Activated naive CD8-positive, alpha-beta T cell (primary cell): Measurements from ENCODE around the gene ZNF605.
"Not testable (repeated sequence)": the region's sequence is repeated elsewhere in the genome, so short reads cannot be mapped to it uniquely, and the experiment has no call there.

Experiments
- H3K27ac Mint-ChIP-seq: one replicate; pipeline ENCODE4 v1.8.0; 2021; ENCODE audit warnings: mixed read lengths
- H3K27me3 Mint-ChIP-seq: one replicate; pipeline ENCODE4 v1.8.0; 2021; ENCODE audit warnings: mixed read lengths
- H3K36me3 Mint-ChIP-seq: one replicate; pipeline ENCODE4 v1.8.0; 2021; ENCODE audit warnings: mixed read lengths
- H3K4me1 Mint-ChIP-seq: one replicate; pipeline ENCODE4 v1.8.0; 2021; ENCODE audit warnings: low read depth, mixed read lengths
- H3K4me3 Mint-ChIP-seq: one replicate; pipeline ENCODE4 v1.8.0; 2021; ENCODE audit warnings: mild to moderate bottlenecking, mixed read lengths
- H3K9me3 Mint-ChIP-seq: one replicate; pipeline ENCODE4 v1.8.0; 2021; ENCODE audit warnings: low read depth, mixed read lengths

The ZNF605 gene

DNA sequence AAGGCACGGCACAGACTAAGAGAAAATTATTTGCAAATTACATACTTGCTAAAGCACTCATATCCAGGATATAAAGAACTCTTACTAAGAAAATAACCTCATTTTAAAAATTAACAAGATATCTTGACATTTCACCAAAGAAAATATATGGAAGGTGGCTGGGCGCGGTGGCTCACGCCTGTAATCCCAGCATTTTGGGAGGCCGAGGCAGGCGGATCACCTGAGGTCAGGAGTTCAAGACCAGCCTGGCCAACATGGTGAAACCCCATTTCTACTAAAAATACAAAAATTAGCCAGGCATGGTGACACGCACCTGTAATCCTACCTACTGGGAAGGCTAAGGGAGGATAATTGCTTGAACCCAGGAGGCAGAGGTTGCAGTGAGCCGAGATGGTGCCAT is 19.2 kb downstream of the ZNF605 start:
- peaks cover 41% of the 10 kb centered on the region for H3K36me3 Mint-ChIP-seq
- H3K4me3 Mint-ChIP-seq, H3K27ac Mint-ChIP-seq, H3K4me1 Mint-ChIP-seq, H3K9me3 Mint-ChIP-seq, H3K27me3 Mint-ChIP-seq: not testable (repeated sequence)

DNA sequence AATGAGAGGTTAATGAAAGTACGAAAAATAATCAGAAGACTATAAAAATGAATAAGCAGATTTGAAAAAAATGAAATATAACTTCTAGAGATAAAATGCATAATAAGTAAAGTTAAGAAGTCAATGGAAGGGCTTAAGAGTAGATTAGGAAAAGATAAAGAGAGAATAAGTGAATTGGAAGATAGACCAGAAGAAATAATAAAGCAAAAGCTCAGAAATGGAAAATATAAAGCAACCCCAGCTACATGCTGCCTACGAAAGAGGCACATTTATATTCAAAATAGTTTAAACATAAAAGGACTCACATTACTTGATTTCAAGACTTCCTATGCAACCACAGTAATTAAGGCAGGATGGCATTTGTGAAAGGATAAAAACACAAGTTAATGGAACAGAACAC is 19.9 kb downstream of the ZNF605 start:
- Mint-ChIP-seq H3K27ac (no peak overlapping the region), H3K36me3 (peaks cover 41% of the 10 kb centered on the region), H3K27me3 (no peaks in the 10 kb centered on the region), H3K9me3 (peaks cover 14% of the 10 kb centered on the region), H3K4me1 (no peaks in the 10 kb centered on the region), H3K4me3 (no peak overlapping the region)

DNA sequence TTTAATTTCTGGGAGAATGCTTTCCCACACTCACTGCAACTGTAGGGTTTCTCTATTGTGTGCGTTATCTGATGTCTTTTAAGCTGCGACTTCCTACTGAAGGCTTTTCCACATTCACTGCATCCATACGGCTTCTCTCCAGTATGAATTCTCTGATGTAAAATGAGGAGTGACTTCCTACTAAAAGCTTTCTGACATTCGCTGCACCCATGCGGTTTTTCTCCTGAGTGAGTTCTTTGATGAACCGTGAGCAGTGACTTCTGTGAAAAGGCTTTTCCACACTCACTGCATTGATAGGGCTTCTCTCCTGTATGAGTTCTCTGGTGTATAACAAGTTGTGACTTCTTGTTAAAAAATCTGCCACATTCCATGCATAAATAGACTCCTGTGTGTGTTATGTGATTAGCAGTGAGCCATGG is 29.7 kb downstream of the ZNF605 start:
- H3K36me3 Mint-ChIP-seq: peaks cover 73% of the 10 kb centered on the region
- no peak overlapping the region for H3K27ac Mint-ChIP-seq

DNA sequence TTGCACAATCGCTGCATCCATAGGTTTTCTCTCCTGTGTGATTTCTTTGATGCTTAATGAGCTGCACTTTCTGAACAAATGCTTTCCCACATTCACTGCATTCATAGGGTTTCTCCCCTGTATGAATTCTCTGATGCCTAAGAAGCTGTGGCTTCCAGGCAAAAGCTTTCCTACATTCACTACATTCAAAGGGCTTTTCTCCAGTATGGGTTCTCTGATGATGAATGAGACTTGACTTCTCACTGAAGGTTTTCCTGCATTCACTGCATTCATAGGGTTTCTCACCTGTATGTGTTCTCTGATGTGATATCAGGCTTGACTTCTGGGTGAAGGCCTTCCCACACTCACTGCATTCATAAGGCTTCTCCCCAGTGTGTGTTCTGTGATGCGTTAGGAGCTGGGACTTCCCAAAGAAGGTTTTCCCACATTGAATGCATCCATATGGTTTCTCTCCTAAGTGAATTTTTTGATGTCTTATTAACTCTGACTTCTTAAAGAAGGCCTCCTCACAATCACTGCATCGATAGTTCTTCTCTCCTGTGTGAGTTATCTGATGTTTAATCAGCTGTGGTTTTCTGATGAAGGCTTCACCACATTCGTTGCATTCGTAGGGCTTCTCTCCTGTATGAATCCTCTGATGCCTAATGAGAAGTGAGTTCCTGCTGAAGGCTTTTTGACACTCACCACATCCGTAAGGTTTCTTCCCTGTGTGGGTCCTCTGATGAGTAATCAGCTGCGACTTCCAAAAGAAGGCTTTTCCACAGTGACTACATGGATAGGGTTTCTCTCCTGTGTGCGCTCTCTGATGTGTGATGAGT is 30.3 kb downstream of the ZNF605 start:
- peaks cover 50% of the 10 kb centered on the region for H3K9me3 Mint-ChIP-seq
- peaks cover 72% of the 10 kb centered on the region for H3K36me3 Mint-ChIP-seq
- no peak overlapping the region for H3K4me3 Mint-ChIP-seq
- no peaks in the 10 kb centered on the region for H3K4me1 Mint-ChIP-seq
- no peak overlapping the region for H3K27ac Mint-ChIP-seq
- no peaks in the 10 kb centered on the region for H3K27me3 Mint-ChIP-seq

More for the DNA sequence above, 29.7 kb downstream of the ZNF605 start:
- no peaks in the 10 kb centered on the region for H3K27me3 Mint-ChIP-seq
- H3K4me1 Mint-ChIP-seq: no peaks in the 10 kb centered on the region
- no peak overlapping the region for H3K4me3 Mint-ChIP-seq
- H3K9me3 Mint-ChIP-seq: peaks cover 51% of the 10 kb centered on the region

DNA sequence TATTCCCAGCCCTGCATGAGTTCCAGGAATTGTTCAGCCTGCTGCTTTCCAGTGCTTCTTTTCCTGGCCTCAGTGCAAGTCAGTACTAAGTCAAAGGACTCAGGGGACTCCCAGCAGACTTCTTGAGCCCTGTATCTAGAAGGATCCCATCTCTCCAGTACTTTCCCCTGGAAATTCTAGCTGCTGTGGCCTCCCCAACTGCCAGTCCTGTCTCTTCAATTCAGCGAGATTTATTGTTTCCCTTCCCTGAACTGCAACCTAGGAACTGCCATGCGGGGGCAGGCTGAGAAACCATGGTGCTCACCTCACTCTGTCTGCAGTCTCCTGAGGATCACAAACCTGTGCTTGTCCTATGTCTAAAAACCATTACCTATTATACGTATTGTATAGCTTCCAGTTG is 31.8 kb downstream of the ZNF605 start:
- Mint-ChIP-seq H3K4me1 (no peaks in the 10 kb centered on the region), H3K36me3 (peaks cover 64% of the 10 kb centered on the region), H3K27ac (no peak overlapping the region), H3K27me3 (no peaks in the 10 kb centered on the region), H3K4me3 (no peak overlapping the region), H3K9me3 (peaks cover 46% of the 10 kb centered on the region)

DNA sequence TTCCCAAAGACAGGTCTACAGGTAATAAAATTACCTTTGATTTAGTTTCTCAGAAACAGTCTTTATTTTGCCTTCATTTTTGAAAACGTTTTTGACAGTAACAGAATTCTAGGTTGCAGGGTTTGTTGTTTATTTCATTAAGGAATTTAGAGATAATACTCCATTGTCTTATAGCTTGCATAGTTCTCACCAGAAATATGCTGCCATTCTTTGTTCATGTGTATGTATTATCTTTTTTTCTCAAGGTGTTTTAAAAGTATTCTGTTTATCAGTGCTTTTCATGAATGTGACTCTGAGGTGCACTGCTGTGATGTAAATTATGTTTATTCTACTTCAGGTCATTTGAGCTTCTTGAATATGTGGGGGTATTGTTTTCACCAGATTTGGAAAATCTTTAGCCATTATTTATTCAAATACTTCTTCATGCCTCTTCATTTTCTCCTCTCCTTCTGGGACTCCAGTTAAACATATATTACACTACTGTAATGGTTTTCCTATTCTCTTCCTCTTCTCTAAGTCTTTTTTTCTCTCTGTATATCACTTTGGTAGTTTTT is 32.7 kb downstream of the ZNF605 start:
- Mint-ChIP-seq H3K9me3 (peaks cover 46% of the 10 kb centered on the region), H3K36me3 (peaks cover 57% of the 10 kb centered on the region), H3K27me3 (no peaks in the 10 kb centered on the region)

DNA sequence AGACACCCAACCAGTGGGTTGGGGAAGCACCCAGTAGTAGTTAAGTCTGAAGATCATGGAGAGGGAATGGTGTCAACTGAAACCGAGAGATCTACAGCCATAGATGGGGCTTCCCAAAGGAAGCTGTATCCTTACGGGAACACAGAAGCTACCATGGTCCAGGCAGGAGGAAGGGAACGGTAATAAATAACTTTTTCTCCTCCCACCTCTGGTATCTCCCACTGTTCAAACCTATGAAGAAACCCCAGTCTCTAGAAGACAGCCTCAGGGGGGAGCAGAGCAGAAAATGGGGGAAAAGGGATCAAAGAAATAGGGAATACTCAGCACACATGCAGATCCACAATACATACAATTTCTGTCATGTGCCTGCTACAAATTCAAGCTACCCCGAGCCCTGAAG is 33.4 kb downstream of the ZNF605 start:
- peaks cover 46% of the 10 kb centered on the region for H3K9me3 Mint-ChIP-seq
- no peaks in the 10 kb centered on the region for H3K27me3 Mint-ChIP-seq
- peaks cover 59% of the 10 kb centered on the region for H3K36me3 Mint-ChIP-seq

More for the DNA sequence above, 32.7 kb downstream of the ZNF605 start:
- Mint-ChIP-seq H3K27ac (no peak overlapping the region), H3K4me3 (no peak overlapping the region), H3K4me1 (no peaks in the 10 kb centered on the region)

DNA sequence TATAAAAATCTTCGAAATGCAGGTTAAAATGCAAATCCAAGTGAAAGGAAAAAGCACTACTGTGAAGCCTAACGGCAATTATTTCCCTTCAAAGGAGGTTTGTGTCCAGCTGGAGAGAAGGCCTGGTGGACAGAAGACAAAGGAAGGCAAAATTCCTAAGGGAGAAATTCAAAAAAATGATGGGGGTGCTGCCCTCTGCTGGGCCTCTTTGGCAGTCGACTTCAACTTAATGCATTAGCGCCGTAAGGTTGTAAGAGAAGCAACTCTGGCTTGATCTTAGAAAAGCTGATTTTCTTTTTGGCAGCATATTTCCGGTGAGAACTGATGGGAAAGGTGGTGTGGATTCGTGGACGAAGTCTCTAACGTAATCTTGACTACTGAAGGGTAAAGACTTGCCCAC is 34.4 kb downstream of the ZNF605 start:
- no peaks in the 10 kb centered on the region for H3K4me1 Mint-ChIP-seq
- H3K27ac Mint-ChIP-seq: no peak overlapping the region
- peaks cover 44% of the 10 kb centered on the region for H3K9me3 Mint-ChIP-seq
- no peaks in the 10 kb centered on the region for H3K27me3 Mint-ChIP-seq
- no peak overlapping the region for H3K4me3 Mint-ChIP-seq
- peaks cover 55% of the 10 kb centered on the region for H3K36me3 Mint-ChIP-seq

More for the DNA sequence above, 33.4 kb downstream of the ZNF605 start:
- Mint-ChIP-seq H3K27ac (no peak overlapping the region), H3K4me1 (no peaks in the 10 kb centered on the region), H3K4me3 (no peak overlapping the region)

DNA sequence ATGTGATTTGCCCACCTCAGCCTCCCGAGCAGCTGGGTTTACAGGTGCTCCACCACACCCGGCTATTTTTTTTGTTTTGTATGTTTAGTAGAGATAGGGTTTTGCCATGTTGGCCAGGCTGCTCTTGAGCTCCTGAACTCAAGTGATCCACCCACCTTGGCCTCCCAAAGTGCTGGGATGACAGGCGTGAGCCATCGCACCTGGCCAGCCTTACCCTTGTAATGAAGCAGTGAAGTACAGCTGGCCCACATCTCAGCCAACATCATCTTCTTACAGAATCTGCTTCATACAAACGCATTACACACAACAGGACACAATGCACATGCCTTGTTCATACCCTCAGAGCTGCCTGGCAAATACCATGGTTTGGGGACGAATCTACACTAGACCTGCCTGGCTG is 37.4 kb downstream of the ZNF605 start:
- peaks cover 32% of the 10 kb centered on the region for H3K9me3 Mint-ChIP-seq
- H3K4me3 Mint-ChIP-seq: no peak overlapping the region
- H3K4me1 Mint-ChIP-seq: no peaks in the 10 kb centered on the region
- H3K27me3 Mint-ChIP-seq: no peaks in the 10 kb centered on the region
- H3K27ac Mint-ChIP-seq: no peak overlapping the region
- H3K36me3 Mint-ChIP-seq: peaks cover 43% of the 10 kb centered on the region

DNA sequence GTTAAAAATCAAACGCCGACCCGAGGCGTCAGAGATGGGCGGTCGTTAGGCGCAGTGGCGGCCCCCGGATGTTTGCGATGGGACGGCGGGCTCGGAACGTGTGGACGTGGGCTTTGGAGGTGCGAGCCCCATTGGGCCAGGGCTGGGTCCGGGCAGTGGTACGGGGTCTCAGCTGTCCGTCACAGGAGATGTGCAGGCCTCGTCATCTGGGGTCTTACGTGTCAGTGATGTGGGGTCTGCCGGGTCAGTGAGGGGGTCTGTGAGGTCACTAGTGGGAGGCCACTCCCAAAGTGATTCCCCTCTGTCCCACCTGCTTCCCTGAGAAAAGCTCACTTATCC is 47.1 kb downstream of the ZNF605 start:
- peaks cover 17% of the 10 kb centered on the region for H3K36me3 Mint-ChIP-seq
- H3K27me3 Mint-ChIP-seq: no peaks in the 10 kb centered on the region
- H3K9me3 Mint-ChIP-seq: peaks cover 9% of the 10 kb centered on the region

DNA sequence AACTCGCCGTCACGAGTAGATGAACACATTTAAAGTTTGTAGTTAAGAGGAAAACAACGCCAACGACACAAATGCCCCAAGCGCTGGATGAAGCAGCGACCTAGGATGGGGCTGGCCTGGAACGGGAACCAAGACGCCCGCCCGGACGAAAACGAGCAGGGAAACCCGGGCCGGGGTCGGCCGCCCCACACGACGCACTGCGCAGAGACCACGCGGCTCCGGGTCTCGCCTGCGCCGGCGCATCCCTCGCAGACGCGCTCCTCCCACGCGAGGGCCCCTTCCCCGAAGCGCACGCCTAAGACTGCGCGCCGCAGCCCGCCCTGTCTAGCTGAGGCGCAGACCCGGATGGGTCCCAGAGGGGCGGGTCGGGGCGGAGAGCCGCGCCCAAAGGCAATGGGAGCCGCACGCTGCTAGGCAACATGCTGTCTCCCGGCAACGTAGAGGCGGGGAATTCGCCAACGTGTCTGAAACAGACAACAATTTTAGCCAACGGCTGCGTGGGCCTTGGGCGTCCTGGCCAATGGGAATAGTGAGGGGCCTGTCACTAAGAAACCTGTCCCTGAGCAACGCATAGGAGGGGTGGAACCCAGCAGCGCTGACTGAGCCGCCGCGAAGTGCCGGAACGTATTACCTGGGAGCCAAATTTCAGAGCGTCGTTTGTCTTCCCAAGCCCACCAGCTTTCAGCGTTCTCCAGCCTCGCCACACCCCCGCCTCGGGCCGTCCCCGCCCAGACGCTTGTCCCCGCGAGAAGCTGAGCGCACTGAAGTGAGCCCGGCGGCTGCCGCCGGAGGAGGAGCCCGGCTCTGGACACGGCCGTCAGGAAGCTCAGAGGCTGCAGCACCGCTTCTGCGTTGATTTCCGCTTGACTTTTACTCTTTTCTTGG is 47.7 kb downstream of the ZNF605 start:
- H3K9me3 Mint-ChIP-seq: peaks cover 4% of the 10 kb centered on the region
- peak overlapping the region; percentile 94 for H3K27ac Mint-ChIP-seq
- H3K4me3 Mint-ChIP-seq: peak overlapping the region; percentile 88
- no peaks in the 10 kb centered on the region for H3K27me3 Mint-ChIP-seq
- H3K36me3 Mint-ChIP-seq: peaks cover 11% of the 10 kb centered on the region
- peaks cover 17% of the 10 kb centered on the region for H3K4me1 Mint-ChIP-seq

More for the DNA sequence above, 47.1 kb downstream of the ZNF605 start:
- Mint-ChIP-seq H3K4me1 (peaks cover 15% of the 10 kb centered on the region), H3K27ac (peak overlapping the region; percentile 94), H3K4me3 (peak overlapping the region; percentile 88)

DNA sequence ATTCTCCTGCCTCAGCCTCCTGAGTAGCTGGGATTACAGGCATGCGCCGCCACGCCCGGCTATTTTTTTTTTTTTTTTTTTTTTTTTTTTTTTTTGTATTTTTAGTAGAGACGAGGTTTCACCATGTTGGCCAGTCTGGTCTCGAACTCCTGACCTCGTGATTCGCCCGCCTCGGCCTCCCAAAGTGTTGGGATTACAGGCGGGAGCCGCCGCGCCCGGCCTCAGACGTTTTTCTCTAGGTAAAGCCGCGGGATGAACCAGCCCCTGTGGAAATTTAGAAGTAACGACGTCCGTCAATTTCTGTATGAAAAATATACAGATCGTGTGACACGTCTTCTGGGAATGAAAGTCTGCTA is 48.3 kb downstream of the ZNF605 start:
- Mint-ChIP-seq H3K4me1 (peaks cover 18% of the 10 kb centered on the region), H3K36me3 (peaks cover 11% of the 10 kb centered on the region), H3K27ac (peak overlapping the region; percentile 64), H3K4me3 (peak overlapping the region; percentile 88)
- not testable (repeated sequence) for H3K9me3 Mint-ChIP-seq, H3K27me3 Mint-ChIP-seq

DNA sequence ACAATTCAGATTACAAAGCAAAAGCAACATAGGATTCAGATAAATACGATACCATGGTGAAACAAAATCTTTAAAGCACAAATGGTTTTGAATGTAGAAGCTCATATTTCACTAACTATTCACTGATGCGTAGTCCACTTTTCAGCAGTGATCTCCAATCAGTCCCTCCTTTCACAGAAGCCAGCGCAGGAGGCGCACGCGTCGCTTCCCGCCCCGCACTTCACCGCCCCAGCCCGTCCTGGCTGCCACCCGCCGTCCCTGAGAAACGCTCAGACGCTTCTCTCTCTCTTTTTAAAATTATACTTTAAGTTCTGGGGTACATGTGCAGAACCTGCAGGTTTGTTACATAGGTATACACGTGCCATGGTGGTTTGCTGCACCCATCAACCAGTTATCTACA is 48.9 kb downstream of the ZNF605 start:
- H3K36me3 Mint-ChIP-seq: peaks cover 11% of the 10 kb centered on the region
- H3K4me3 Mint-ChIP-seq: peak overlapping the region; percentile 60
- no peak overlapping the region for H3K27ac Mint-ChIP-seq
- no peaks in the 10 kb centered on the region for H3K9me3 Mint-ChIP-seq
- peaks cover 18% of the 10 kb centered on the region for H3K4me1 Mint-ChIP-seq
- H3K27me3 Mint-ChIP-seq: no peaks in the 10 kb centered on the region

DNA sequence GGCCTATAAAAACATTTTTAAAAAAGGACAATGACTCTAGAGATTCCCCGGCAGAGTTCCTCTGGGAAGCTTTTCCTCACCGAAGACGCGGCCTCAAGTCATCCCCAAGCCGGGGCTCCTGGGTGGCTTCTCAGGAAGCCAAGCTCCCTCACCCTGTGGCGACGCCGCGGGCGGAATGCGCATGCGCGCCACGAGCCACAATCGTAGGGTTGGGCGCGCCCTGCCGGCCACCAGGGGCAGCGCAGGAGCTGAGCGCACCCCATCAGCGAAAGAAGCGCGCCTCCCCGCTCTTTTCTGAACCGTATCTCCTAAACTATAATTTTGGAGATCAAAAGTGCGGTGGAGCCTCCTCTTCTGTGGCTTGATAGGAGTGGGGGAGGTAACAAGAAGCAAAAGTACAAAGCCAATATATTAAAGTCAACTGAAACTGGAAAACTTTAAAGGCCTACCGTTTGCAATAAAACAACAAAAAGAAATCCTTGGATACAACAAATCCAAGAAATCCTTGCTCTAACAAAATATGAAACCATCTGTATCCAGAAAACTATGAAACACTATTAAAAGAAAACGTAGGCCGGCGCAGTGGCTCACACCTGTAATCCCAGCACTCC is 51.3 kb downstream of the ZNF605 start:
- Mint-ChIP-seq H3K36me3 (no peaks in the 10 kb centered on the region), H3K27ac (no peak overlapping the region), H3K9me3 (no peaks in the 10 kb centered on the region), H3K4me3 (peak overlapping the region; percentile 60), H3K27me3 (no peaks in the 10 kb centered on the region), H3K4me1 (peaks cover 13% of the 10 kb centered on the region)

DNA sequence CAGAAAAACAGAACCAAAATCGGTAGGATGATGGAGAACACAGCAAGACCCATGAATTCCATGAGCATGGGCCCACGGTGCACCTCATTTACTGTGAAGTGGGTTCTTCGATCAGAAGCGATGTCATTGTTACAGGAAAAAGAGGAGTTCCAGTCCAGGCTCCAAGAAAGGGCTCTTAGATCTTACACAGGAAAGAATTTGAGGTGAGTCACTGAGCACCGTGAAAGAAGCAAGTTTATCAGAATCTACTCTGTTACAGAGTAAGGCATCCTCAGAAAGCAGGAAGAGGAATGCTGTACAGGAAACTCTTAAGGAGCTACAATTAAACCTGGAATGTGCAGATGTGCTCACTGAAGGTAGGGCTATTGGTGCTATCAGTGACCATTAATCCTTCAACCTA is 57.1 kb downstream of the ZNF605 start:
- Mint-ChIP-seq H3K27ac (no peak overlapping the region), H3K9me3 (no peaks in the 10 kb centered on the region), H3K4me3 (no peak overlapping the region), H3K36me3 (peaks cover 2% of the 10 kb centered on the region), H3K27me3 (no peaks in the 10 kb centered on the region), H3K4me1 (peaks cover 2% of the 10 kb centered on the region)
